Measurements from ENCODE around the gene CCL2.

The CCL2 gene

DNA sequence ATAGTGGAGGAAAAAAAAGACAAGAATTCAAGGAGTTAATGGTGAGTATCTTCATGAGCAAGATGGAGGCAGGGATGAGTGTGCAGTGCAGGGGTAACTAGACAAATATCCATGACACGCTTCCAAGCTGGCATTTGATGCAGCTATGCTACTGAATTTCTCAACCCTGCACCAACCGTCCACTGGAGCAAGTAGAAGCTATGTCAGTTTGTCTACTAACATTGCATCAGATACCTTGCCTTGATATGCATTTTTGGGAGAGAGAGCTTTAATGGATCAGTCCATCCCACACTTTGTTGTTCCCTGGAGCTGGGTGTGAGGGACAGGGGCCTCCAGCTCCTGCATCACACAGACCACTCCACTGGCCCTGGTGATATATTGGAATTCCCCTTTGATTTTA lies 46.9 kb downstream of the CCL2 start:
- H3K4me3 ChIP-seq (ENCODE audit: low read length) = no peak overlapping the region
- DNase-seq (ENCODE audit: low read depth) = no peak
- TF ChIP-seq, protein P1, sequence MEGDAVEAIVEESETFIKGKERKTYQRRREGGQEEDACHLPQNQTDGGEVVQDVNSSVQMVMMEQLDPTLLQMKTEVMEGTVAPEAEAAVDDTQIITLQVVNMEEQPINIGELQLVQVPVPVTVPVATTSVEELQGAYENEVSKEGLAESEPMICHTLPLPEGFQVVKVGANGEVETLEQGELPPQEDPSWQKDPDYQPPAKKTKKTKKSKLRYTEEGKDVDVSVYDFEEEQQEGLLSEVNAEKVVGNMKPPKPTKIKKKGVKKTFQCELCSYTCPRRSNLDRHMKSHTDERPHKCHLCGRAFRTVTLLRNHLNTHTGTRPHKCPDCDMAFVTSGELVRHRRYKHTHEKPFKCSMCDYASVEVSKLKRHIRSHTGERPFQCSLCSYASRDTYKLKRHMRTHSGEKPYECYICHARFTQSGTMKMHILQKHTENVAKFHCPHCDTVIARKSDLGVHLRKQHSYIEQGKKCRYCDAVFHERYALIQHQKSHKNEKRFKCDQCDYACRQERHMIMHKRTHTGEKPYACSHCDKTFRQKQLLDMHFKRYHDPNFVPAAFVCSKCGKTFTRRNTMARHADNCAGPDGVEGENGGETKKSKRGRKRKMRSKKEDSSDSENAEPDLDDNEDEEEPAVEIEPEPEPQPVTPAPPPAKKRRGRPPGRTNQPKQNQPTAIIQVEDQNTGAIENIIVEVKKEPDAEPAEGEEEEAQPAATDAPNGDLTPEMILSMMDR (conservative IDR thresholded peaks at IDR 0.05; ENCODE audit: low read depth, low read length) = no peak

DNA sequence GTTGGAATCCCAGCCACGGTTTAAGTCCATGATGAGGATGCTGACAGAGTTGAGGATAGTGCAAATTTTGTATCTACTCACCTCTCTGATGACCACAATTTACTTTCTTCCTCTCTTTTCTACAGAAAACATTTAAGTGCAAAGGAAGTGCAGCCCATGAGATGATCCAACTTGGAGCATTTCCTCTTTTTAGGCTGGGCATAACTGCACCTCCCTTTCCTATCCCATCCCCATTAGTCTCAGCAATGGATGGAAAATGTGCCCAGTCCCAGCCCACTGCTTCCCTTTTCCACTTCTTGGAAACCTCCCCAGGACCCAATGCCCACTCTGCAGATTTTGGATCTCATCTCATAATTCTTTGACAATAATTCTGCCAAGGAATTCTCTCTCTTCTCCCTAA lies 47.6 kb downstream of the CCL2 start:
- no peak for DNase-seq (ENCODE audit: low read depth)
- no peak overlapping the region for H3K4me3 ChIP-seq (ENCODE audit: low read length)

DNA sequence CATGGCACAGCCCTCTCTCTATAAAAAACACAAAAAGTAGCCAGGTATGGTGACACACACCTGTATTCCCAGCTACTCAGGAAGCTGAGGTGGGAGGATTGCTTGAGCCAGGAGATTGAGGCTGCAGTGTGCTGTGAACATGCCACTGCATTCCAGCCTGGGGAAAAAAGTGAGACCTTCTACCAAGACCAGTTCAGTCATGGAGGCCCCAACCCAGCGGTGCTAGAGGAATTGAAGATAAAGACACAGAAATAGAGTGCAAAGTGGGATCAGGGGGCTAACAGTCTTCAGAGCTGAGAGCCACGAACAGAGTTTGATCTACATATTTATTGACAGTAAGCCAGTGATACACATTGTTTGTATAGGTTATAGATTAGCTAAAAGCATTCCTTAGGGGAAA lies 48.5 kb downstream of the CCL2 start:
- TF ChIP-seq, protein P1 (conservative IDR thresholded peaks at IDR 0.05; ENCODE audit: low read depth, low read length) = no peak
- no peak overlapping the region for H3K4me3 ChIP-seq (ENCODE audit: low read length)
- DNase-seq (ENCODE audit: low read depth) = no peak

More for the DNA sequence above, 47.6 kb downstream of the CCL2 start:
- TF ChIP-seq, protein P1 (conservative IDR thresholded peaks at IDR 0.05; ENCODE audit: low read depth, low read length) = no peak

DNA sequence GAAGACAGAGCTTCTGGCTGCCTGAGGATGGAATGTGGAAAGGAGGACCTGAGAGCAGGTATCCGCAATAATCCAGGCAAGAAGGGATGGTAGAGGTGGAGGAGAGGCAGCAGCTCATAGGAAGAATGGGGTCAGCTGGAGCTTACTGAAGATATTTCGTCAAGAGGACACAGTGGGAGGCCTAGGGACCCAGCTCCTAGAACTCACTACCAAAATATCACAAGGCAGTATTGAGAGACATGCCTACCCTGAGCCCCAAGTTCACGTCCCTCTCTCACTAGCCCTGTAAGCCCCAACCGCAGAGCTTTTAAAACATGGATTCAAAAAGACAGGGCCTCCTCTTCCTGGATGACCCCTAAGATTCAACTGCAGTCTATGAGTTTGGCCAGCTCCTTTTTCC lies 50.0 kb downstream of the CCL2 start:
- no peak for DNase-seq (ENCODE audit: low read depth)
- H3K4me3 ChIP-seq (ENCODE audit: low read length) = no peak overlapping the region
- TF ChIP-seq, protein P1 (conservative IDR thresholded peaks at IDR 0.05; ENCODE audit: low read depth, low read length) = no peak

DNA sequence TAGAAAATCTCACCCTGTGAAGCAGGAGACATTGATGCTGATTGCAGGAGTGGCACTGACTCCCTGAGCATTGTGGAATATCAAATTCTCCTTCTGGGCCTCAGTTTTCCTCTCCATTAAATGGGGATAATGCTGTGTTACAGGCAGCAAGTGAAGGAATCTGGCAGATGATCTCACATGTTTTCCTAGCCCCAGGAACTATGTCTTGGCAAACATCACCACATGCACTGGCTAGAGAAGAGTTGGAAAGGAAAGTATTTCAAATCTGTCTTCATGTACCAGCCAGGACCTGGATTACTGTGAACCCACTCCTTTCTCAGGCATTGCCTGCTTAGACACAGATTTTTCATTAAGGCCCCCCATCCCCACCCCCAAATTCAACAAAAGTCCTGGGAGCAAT lies 50.5 kb downstream of the CCL2 start:
- TF ChIP-seq, protein P1 (conservative IDR thresholded peaks at IDR 0.05; ENCODE audit: low read depth, low read length) = no peak
- no peak overlapping the region for H3K4me3 ChIP-seq (ENCODE audit: low read length)
- DNase-seq (ENCODE audit: low read depth) = no peak

DNA sequence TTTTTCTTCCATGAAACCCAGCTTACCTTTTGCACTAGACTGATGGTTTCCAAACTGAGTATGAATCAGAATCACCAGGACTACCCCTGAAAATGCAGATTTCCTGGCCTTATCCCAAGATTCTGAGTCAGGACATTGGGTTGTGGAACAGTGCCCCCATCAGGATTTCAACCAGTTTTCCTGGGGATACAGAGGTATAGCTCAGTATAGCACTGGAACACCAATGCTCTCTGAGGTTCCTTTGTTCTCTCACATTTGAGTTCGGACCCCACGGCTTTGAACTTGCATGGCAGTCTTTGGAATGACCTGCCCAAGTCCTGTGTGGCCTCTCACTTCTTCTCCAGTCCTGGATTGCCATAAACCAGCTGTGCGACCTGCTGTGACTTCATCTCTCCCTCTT lies 51.4 kb downstream of the CCL2 start:
- no peak overlapping the region for H3K4me3 ChIP-seq (ENCODE audit: low read length)
- DNase-seq (ENCODE audit: low read depth) = peak; percentile 38
- TF ChIP-seq, protein P1 (conservative IDR thresholded peaks at IDR 0.05; ENCODE audit: low read depth, low read length) = peak; percentile 71
